Stimulated activated CD4-positive, alpha-beta T cell treated with anti-CD3 and anti-CD28 coated beads, Interleukin-12 subunit alpha, Interleukin-12 subunit beta, amount 100 ng/mL, for 24 hours (primary cell): Measurements from ENCODE around the gene ALPK1.
"Not testable (repeated sequence)": the region's sequence is repeated elsewhere in the genome, so short reads cannot be mapped to it uniquely, and the experiment has no call there.

Source experiments
- DNase-seq, 2 experiments: peaks; one replicate each; pipeline ENCODE4 v3.0.0-alpha.2; 2020; ENCODE audit warnings: low read depth in 2 of 2

ALPK1 gene

GRCh38 chr4:112284166-112284565 lies 13.0 kb upstream of the ALPK1 start:
- no peak for DNase-seq

- no peak for DNase-seq
Measured at GRCh38 chr4:112284662-112285411, 12.3 kb upstream of the ALPK1 start.

GRCh38 chr4:112287258-112287989 lies 9.7 kb upstream of the ALPK1 start:
- DNase-seq, result no peak

DNA sequence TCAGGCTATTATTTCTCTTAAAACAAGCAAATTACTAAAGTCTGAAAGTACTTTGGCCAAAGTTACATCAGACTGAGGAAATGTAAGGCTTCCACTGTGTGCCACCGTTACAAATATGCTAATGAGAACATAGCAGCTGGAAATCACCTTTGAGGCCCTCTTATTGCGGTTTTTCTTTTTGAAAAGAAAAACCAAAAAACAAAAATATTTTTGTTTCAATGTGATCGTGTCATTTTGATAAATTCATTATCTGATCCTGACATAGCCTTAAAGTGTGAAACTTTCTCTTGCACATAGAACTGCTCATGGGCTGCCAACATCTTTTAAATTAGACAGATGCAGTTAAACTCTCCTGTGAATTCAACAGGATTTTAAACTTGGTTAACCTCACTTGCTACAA lies 8.7 kb upstream of the ALPK1 start:
- DNase-seq, result no peak

DNA sequence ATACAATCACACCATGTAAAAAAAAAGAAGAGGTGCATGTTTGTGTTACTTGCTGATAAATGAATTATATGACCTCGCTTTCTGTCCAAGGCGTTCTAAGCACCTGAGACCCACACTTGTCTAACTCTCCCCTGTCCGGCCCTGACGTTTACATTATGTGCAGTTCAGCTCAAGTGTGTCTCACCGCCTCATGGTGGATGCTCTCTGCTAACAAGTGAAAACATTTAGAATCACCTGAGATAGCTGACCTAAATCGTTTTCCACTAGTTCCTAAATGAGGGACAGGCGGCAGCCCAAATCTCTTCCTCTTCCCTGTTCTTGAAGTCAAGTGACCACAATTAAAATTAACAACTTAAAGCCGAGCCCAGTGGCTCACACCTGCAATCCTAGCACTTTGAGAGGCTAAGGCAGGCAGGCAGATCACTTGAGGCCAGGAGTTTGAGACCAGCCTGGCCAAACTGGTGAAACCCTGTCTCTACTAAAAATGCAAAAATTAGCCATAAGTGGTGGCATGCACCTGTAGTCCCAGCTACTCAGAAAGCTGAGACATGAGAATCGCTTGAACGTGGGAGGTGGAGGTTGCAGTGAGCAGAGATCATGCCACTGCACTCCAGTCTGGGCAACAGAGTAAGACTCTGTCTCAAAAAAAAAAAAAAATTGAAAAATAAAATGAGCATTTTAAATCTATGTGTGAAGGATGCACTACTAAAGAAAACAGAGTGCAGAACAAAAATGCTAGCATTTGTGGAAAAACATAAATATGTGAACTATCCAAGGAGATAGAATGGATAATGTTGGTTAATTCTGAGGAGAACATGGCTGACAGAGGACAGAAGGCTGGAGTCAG lies 7.5 kb upstream of the ALPK1 start:
- DNase-seq, result no peak

DNA sequence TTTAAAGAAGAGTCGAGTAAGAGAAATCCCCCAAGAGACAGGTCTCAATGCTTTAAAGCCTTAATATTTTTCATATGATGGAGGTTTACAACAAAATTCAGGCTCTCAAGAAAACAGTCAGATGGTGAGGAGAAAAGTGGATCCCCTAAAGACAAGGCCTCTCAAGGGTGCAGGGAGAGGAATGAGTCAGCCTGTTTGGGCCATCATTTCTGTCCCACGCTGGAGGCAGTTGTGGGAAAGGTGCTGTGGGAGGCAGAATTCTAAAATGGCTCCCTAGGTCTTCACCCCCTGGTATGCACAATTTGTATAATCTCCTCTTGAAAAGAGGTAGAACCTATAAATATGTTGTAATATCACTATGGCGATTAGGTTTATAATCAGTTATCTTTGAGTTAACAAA lies 6.8 kb upstream of the ALPK1 start:
- no peak for DNase-seq

GRCh38 chr4:112299721-112300120 lies 2.6 kb downstream of the ALPK1 start:
- DNase-seq, result no peak

DNA sequence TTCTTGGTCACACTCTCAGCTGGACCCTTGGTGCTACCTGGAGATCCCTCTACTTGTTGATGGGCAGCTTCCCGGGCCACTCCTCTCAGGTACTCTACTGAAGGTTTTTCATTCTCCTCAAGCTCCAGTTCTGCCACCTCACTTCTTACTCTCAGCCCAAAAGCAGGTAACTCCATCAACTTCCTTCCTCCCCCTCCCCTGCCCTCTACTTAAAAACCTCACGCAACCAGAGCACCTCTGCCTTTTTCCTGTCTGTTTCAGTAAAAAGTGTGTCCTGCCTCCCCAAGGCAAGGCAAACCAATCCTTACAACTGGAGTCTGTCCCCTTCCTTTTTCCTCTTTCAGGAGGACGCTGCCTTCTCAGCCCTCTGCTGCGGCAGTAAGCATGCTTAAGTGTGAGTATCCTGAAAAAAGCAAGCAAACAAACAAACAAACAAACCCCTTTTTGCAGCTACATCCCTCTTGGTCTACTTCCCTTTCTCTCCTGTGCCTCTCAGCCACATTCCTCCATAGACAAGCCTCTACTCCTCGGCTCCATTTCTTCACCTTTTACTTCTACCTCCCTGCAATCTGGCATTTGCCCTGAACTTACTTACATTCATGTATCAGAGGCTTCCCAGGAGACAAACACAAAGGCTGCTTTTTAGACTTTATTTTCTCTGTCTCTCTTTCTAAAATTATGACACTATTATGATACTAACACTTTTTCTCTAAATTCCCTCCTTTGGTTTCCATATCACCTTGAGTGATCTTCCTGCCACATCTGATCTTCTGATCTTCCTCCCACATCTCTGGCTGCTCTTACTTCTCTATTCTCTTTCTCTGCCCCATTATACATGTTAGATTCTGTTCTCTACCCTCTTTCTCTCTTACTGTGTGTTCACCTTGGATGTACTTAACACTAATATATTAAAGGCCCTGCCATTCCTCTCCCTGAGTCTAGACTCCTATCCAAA lies 5.4 kb downstream of the ALPK1 start:
- DNase-seq, result no peak

- DNase-seq, result not testable (repeated sequence)
Measured at GRCh38 chr4:112305477-112305876, 8.3 kb downstream of the ALPK1 start.

- not testable (repeated sequence) for DNase-seq
Measured at GRCh38 chr4:112309263-112309791, 12.2 kb downstream of the ALPK1 start.

GRCh38 chr4:112311516-112311915 lies 14.3 kb downstream of the ALPK1 start:
- no peak for DNase-seq

- no peak for DNase-seq
Measured at GRCh38 chr4:112312610-112313239, 15.6 kb downstream of the ALPK1 start.

DNA sequence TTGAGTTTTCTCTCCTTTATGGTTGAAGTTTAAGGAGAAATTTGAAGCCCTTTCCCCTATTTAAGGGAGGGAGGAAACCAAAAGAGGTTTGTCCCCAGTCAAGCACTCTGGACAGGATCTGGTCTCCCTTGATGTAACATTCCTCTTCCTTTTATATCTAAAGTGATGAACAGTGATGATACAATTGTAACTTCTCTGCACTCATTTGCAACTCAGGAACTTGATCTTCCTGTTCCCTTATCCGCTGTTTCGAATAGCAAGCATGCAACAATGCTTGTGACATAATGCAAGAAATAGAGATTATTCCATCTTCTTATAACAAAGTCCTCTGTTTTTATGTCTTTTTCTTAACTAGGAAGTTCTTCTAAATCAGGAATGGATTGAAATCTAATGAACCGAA lies 18.3 kb downstream of the ALPK1 start:
- DNase-seq, result no peak

DNA sequence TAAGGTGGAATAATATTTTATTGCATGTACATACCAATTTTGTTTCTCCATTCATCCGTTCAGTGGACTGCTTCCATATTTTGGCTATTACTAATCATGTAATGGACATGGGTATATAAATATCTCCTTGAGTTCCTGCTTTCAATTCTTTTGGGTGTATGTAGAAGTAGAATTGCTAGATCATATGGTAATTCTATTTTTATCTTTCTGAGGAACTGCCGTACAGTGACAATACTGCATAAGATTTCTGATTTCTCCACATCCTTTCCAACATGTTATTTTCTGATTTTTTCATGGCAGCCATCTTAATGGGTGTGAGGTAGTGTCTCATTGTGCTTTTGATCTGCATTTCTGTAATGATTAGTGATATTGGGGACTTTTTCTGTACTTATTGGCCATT lies 19.2 kb downstream of the ALPK1 start:
- no peak for DNase-seq

DNA sequence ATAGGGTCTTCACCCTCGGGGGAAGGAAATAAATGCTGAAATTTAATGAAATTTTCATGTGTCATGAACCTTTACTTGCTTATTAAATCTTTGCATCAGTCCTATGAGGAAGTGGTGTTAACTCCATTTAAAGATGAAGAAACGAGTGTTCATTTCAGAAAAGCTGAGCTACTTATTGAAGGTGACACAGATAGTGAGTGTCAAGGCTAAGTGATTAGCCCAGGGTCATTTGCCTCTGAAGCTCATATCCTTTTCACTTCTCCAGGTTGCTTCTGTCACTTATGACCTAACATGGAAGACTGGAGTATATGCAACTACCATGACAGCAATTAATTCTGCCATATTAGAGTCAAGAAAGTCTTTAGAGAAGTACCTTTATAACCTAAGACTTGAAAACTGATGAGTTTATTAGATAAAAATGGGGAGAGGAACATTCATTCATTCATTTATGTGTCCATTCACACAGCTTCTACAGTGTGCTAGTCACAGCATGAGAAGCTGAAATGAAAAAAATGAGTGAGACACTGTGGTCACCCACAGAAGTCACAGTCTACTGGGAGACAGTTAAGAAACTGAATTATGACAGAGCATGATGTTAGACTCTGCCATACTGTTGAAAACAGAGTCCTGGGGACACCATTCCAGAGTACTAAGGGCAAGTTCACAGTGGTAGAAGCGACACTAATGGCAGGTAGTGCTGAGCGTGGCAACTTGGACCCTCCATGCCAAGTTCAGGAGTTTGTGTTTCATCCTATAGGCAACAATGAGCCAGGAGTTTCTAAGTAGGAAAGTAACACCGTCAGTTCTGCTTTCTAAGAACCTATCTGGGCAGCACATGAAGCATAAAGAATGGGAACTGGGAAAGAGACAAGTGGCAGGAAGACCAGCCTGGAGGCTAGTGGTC lies 21.3 kb downstream of the ALPK1 start:
- DNase-seq, result no peak

DNA sequence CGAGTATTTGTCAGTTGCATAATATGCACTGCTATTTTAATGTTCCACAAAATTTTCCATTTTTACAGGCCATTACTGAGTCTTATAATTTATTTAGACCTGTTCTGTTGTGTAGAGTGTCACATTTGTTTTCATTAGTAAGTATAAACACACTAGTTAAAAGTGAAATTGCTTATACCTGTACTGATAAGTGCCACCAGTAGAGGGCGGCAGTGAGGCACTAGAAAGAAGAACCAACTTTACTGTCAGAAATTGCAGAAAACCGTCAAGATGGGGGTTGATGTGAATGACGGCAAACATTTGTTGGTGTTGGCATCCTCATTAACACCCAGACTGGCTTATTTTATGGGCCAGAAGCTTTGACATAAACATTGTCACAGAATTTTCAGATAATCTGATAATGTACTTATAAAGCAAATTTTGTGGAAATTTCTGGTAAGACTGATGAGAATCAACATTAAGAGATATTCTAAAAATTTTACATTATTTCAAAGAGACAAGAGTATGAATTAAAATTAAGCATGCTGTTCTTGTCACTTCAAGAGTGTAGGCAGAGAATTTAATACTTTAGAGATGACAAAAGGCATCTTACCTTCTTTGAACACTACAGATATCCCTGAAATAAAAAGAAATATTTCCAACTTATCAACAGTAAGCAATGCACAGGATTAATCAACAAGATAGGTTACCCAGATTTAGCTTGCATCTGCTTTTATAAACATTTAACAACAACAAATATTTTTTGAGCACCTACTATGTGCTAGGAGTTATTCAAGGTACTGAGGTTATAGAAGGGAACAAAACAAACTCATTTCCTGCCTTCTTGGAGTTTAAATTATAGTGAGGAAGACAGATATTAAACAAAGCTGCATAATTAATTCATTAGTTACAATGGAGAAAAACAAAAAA lies 24.9 kb downstream of the ALPK1 start:
- DNase-seq, result peak; percentile 34 to 73

DNA sequence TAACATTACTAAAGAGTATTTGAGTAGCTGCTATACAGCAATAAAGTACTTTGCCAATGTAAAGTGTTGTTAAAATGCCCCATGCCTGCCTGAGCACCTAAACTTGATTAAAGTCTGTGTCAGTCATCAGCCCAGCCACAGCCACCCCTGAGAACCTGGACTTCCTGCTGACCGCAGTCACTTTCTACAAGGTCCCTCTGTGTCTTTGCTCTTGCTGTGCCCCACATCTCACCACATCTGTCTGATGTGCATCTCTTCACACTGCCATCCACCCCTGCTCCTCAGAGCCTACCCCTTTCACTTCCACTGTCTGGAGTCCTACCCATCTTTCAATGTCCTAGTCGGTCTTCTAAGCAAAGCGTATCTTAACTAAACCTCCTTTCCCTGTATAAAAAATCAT lies 25.7 kb downstream of the ALPK1 start:
- DNase-seq, result no peak

DNA sequence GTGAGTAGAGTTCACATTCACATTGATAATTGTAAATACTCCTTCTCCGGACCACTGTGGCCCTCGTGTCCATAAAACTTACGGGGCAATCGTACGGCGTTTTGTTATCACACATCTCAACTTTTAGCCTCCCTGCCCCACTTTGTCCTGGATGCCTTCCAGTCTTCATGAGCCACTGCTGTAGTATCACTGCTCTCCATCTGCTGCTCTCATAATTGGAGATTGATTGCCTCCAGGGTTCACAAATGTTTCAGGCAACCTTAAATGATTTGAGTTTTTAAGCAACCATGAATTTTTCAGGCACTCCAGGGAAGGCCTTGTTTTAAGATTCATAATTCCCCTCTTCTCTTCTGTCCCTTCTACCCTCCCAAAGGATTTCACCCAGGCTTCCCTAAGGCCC lies 28.4 kb downstream of the ALPK1 start:
- DNase-seq, result no peak
